SK-N-MC (cell line): ENCODE measurements around the gene APOBEC3C.
"Not testable (repeated sequence)": the region's sequence is repeated elsewhere in the genome, so short reads cannot be mapped to it uniquely, and the experiment has no call there.

Source experiments
- DNase-seq: peaks from one replicate; pipeline ENCODE4 v3.0.0-alpha.2; 2011; ENCODE audit warnings: low read depth, low spot score
- H3K27ac ChIP-seq: fragments of 200-600 bp; sonication (generic); 2 replicates; pipeline ENCODE4 v1.5.1; 2016; ENCODE audit warnings: mixed run types
- H3K36me3 ChIP-seq: fragments of 200-600 bp; sonication (generic); 2 replicates; pipeline ENCODE4 v1.6.1; 2017; ENCODE audit warnings: antibody characterized with exemption, low read length, mixed read lengths; ENCODE audit not compliant: insufficient read depth
- H3K4me3 ChIP-seq: fragments of 200-600 bp; sonication (generic); 2 replicates; pipeline ENCODE4 v1.5.1; 2016
- H3K9ac ChIP-seq: fragments of 200-600 bp; sonication (generic); 2 replicates; pipeline ENCODE4 v1.8.0; 2017; ENCODE audit warnings: mixed run types, mixed read lengths; ENCODE audit not compliant: insufficient read length
- H3K9me3 ChIP-seq: fragments of 200-600 bp; sonication (generic); 2 replicates; pipeline ENCODE4 v1.6.1; 2017; ENCODE audit warnings: low read depth, mild to moderate bottlenecking, antibody characterized with exemption, low read length, moderate library complexity, mixed read lengths
- EZH2 ChIP-seq: fragments of 200-600 bp; sonication (generic); IDR thresholded peaks from one replicate; pipeline ENCODE4 v1.6.1; 2017; ENCODE audit warnings: antibody characterized with exemption
- FOXP2 ChIP-seq: optimal IDR thresholded peaks from 2 replicates; pipeline ENCODE3; 2011; ENCODE audit warnings: mild to moderate bottlenecking, moderate library complexity; ENCODE audit not compliant: insufficient read depth; ENCODE audit errors: extremely low read length, control extremely low read depth
- POLR2AphosphoS5 ChIP-seq: IDR thresholded peaks from 2 replicates; pipeline ENCODE4 v1.6.1; 2012; ENCODE audit warnings: mild to moderate bottlenecking, low read depth, low read length, borderline replicate concordance

Gene APOBEC3C

DNA sequence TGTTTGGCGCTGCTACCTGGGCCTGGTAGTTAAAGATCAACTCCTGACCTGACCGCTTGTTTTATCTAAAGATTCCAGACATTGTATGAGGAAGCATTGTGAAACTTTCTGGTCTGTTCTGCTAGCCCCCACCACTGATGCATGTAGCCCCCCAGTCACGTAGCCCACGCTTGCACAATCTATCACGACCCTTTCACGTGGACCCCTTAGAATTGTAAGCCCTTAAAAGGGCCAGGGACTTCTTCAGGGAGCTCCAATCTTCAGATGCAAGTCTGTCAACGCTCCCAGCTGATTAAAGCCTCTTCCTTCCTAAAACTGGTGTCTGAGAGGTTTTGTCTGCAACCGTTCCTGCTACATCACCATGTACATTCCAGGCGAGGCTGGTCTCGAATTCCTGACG is 41.6 kb downstream of the APOBEC3C start:
- H3K9me3 ChIP-seq = no peaks in the 10 kb centered on the region
- no peak overlapping the region for H3K4me3 ChIP-seq
- no peak overlapping the region for H3K9ac ChIP-seq
- H3K27ac ChIP-seq = no peak overlapping the region
- no peak for DNase-seq
- no peak for TF ChIP-seq EZH2
- no peak for TF ChIP-seq FOXP2
- TF ChIP-seq POLR2AphosphoS5 = no peak
- H3K36me3 ChIP-seq = no peaks in the 10 kb centered on the region

GRCh38 chr22:39061290-39061689 is 47.2 kb downstream of the APOBEC3C start:
- not testable (repeated sequence) for H3K36me3 ChIP-seq, DNase-seq, H3K4me3 ChIP-seq, H3K27ac ChIP-seq, H3K9me3 ChIP-seq, H3K9ac ChIP-seq

DNA sequence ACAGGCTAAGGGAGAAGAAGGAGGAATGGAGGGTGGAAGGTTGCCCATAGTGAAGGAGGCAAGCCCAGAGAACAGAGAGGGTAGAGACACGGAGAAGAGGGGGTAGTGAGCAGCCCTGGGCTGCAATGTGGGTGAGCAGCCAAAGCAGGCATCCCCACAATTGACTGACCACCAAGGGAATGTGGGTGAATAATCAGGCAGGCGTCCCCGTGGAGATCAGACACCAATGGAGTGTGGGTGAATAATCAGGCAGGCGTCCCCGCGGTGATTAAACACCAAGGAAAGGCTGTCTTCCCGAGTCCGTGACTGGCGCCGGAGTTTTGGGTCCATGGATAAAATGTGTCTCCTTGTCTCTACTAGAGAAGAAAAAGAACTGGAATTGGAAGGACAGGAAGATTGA is 47.9 kb downstream of the APOBEC3C start:
- H3K27ac ChIP-seq, H3K9me3 ChIP-seq, H3K36me3 ChIP-seq, DNase-seq, H3K4me3 ChIP-seq, H3K9ac ChIP-seq: not testable (repeated sequence)

GRCh38 chr22:39063904-39064303 is 49.8 kb downstream of the APOBEC3C start:
- H3K9me3 ChIP-seq, H3K4me3 ChIP-seq, H3K36me3 ChIP-seq, DNase-seq, H3K9ac ChIP-seq, H3K27ac ChIP-seq: not testable (repeated sequence)

DNA sequence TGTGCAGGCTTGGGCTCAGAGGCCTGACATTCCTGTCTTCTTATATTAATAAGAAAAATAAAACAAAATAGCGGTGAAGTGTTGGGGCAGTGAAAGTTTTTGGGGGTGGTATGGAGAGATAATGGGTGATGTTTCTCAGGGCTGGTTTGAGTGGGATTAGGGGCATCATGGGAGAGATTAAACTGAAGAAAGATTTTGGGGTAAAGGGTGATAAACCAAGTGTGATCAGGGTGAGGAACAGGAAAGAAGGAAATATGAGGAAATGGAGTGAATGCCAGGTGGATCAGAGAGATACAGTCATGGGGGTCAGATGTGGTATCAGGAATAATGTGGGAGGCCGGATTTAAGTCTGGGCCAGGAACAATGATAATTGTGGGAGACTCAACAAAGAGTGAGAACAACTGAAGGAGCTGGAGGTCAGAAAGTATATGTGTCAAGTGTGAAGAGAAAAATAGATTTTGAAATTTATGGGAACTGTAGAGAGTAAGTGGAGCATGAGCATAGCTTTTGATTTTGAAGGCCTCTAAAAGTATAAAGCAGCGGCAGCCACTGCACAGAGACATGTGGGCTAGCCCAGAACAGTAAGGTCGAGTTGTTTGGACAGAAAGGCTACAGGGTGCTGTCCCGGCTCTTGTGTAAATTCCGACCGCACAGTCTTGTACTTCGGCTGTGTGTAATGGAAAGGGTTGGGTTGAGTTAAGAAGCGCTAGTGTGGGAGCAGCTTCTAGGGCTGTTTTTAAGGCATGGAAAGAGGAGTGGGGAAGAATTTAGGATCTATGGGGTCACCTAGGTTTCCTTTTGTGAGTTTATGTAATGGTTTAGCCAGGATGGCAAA is 52.6 kb downstream of the APOBEC3C start:
- H3K9ac ChIP-seq, H3K9me3 ChIP-seq, H3K27ac ChIP-seq, H3K36me3 ChIP-seq, H3K4me3 ChIP-seq, DNase-seq: not testable (repeated sequence)

DNA sequence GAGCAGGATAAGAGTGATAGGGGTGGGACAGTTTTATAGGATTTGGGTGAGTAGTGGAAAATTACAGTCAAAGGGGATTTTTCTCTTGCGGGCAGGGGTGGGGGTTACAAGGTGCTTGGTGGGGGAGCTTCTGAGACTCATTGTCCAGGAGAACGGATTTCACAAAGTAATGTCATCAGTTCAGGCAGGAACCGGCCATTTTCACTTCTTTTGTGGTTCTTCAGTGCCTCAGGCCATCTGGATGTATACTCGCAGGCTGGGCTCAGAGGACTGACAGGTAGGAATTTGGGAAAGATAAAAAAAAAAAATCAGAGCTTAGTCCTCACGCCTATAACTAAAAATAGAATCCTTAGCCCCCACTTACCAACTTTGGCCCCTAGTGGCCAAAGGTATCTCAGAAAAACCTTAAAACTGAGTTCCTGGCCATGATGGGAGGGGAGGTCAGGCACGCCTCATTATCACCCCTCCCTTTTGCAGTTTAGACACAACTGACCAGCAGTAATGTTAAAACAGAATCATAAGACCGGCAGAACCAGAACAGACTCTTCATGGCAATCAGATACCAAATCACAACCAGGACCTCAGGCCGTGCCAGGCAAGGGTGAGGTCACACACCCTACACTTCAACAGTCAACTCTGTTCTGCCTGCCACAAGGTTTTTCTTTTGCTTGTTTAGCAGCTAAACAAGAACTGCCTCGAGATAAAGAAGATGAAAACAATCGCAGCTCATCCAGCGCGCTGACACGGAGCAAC is 54.2 kb downstream of the APOBEC3C start:
- TF ChIP-seq FOXP2 (no peak), POLR2AphosphoS5 (no peak), EZH2 (no peak)
- no peak overlapping the region for H3K9ac ChIP-seq
- H3K27ac ChIP-seq = no peak overlapping the region
- H3K4me3 ChIP-seq = no peak overlapping the region
- no peaks in the 10 kb centered on the region for H3K36me3 ChIP-seq
- DNase-seq = no peak
- no peaks in the 10 kb centered on the region for H3K9me3 ChIP-seq
